SU-DHL-6 (cell line): ENCODE data around the gene RAD51B.

Source experiments
- H2AFZ ChIP-seq: fragments of 200-600 bp; sonication (generic); 2 replicates; pipeline ENCODE4 v1.6.1; 2014; ENCODE audit warnings: low read depth, mild to moderate bottlenecking, moderate library complexity, mixed read lengths, antibody characterized with exemption, low read length; ENCODE audit not compliant: severe bottlenecking
- H3F3A ChIP-seq: fragments of 200-600 bp; shearing (Covaris generic); 2 replicates; pipeline ENCODE4 v1.6.0; 2016; ENCODE audit warnings: antibody characterized with exemption, mild to moderate bottlenecking; ENCODE audit not compliant: insufficient read depth
- H3K27ac ChIP-seq: fragments of 200-600 bp; sonication (generic); 2 replicates; pipeline ENCODE4 v1.5.1; 2016; ENCODE audit warnings: low read depth, mild to moderate bottlenecking, low read length, moderate library complexity, mixed read lengths
- H3K27me3 ChIP-seq: fragments of 200-600 bp; sonication (generic), shearing (Covaris generic); 2 replicates; pipeline ENCODE4 v1.6.0; 2014; ENCODE audit warnings: mild to moderate bottlenecking, low read length
- H3K36me3 ChIP-seq: fragments of 200-600 bp; sonication (generic); 2 replicates; pipeline ENCODE4 v1.6.1; 2014; ENCODE audit warnings: mild to moderate bottlenecking, low read length, mixed read lengths
- H3K4me2 ChIP-seq: fragments of 300-600, 200-600 bp; shearing (Covaris generic), sonication (generic); 2 replicates; pipeline ENCODE4 v1.6.0; 2014; ENCODE audit warnings: low read length, low read depth, mild to moderate bottlenecking; ENCODE audit not compliant: poor library complexity, severe bottlenecking
- H3K4me3 ChIP-seq: fragments of 200-600 bp; sonication (generic); 2 replicates; pipeline ENCODE4 v1.5.1; 2014; ENCODE audit warnings: antibody characterized with exemption, low read length, mild to moderate bottlenecking, mixed read lengths; ENCODE audit not compliant: insufficient read depth, poor library complexity, severe bottlenecking
- H3K79me2 ChIP-seq: fragments of 200-600 bp; sonication (generic); 2 replicates; pipeline ENCODE4 v1.6.1; 2014; ENCODE audit warnings: mild to moderate bottlenecking, low read length, moderate library complexity; ENCODE audit not compliant: insufficient read depth
- H3K9ac ChIP-seq: fragments of 200-600 bp; sonication (generic); 2 replicates; pipeline ENCODE4 v1.7.0; 2014; ENCODE audit warnings: mild to moderate bottlenecking, low read length
- H3K9me2 ChIP-seq: fragments of 200-600 bp; sonication (generic); replicated peaks from 2 replicates; pipeline ENCODE4 v1.6.1; 2014; ENCODE audit warnings: low read length; ENCODE audit not compliant: insufficient read depth
- H3K9me3 ChIP-seq: fragments of 200-600 bp; sonication (generic); 2 replicates; pipeline ENCODE4 v1.6.1; 2014; ENCODE audit warnings: low read length, mixed read lengths; ENCODE audit not compliant: insufficient read depth
- H4K20me1 ChIP-seq: fragments of 200-600 bp; sonication (generic); 2 replicates; pipeline ENCODE4 v1.6.1; 2014; ENCODE audit warnings: low read depth, mild to moderate bottlenecking, antibody characterized with exemption, low read length, moderate library complexity, mixed read lengths
- EZH2phosphoT487 ChIP-seq: fragments of 200-600 bp; sonication (generic), shearing (Covaris generic); conservative IDR thresholded peaks from 2 replicates; pipeline ENCODE4 v1.6.1; 2018; ENCODE audit warnings: mild to moderate bottlenecking, antibody characterized with exemption, low read length, moderate library complexity, mixed read lengths
- TF ChIP-seq, protein P1 (sequence below): fragments of 200-600 bp; sonication (generic); IDR thresholded peaks from one replicate; pipeline ENCODE4 v1.5.1; 2017; ENCODE audit warnings: antibody characterized with exemption, mild to moderate bottlenecking, low read length, moderate library complexity; ENCODE audit not compliant: insufficient read depth, poor library complexity, severe bottlenecking

The RAD51B gene

DNA sequence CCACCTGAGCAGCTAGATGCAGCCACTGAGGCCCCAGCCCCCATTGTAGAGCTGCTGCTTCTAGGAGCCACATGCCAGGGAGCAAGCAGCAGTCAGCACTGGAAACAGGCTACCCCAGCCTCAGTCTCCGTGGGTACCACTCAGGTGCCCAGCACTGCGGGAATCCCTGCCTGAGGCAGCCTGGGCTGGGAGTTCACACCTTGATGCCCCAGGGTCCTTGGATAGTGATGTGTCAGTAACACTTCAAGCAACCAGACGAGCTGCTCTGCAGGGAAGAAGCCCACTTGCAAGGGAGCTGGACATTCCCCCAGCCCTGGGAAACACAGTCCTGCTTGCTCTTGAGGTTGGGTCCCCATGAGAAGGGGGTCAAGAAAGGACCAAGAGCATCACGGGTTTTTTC, 882.6 kb downstream of the RAD51B start:
- no peak overlapping the region for H3K9ac ChIP-seq
- no peaks in the 10 kb centered on the region for H3K36me3 ChIP-seq
- H3K4me2 ChIP-seq, result no peak overlapping the region
- H3K27me3 ChIP-seq, result no peaks in the 10 kb centered on the region
- H4K20me1 ChIP-seq, result no peaks in the 10 kb centered on the region
- no peak overlapping the region for H3K4me3 ChIP-seq
- no peaks in the 10 kb centered on the region for H3K79me2 ChIP-seq
- no peaks in the 10 kb centered on the region for H3K9me3 ChIP-seq
- H2AFZ ChIP-seq, result no peak overlapping the region
- no peak overlapping the region for H3K27ac ChIP-seq
- H3F3A ChIP-seq, result no peaks in the 10 kb centered on the region
- H3K9me2 ChIP-seq, result no peaks in the 10 kb centered on the region
- TF ChIP-seq, protein P1, sequence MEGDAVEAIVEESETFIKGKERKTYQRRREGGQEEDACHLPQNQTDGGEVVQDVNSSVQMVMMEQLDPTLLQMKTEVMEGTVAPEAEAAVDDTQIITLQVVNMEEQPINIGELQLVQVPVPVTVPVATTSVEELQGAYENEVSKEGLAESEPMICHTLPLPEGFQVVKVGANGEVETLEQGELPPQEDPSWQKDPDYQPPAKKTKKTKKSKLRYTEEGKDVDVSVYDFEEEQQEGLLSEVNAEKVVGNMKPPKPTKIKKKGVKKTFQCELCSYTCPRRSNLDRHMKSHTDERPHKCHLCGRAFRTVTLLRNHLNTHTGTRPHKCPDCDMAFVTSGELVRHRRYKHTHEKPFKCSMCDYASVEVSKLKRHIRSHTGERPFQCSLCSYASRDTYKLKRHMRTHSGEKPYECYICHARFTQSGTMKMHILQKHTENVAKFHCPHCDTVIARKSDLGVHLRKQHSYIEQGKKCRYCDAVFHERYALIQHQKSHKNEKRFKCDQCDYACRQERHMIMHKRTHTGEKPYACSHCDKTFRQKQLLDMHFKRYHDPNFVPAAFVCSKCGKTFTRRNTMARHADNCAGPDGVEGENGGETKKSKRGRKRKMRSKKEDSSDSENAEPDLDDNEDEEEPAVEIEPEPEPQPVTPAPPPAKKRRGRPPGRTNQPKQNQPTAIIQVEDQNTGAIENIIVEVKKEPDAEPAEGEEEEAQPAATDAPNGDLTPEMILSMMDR, result no peak
- TF ChIP-seq EZH2phosphoT487, result no peak

DNA sequence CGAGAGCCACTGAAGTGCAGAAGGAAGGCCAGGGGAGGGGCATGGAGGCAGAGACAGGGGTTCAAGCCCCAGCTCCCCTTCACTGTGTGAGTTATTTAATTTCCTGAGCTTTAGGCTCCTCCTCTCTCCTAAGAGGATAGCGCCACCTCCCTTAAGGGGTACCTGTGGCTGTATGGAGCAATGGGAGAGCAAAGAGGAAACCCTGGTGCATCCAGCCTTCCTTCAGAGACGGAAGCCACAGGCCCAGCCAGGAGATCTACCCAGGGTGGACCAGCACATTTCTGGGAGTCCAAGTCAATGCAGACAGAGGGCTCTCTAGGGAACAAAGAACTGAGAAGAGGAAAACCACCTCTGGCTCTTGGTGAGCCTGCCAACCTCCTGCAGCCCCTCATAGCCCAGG, 883.0 kb downstream of the RAD51B start:
- Histone ChIP-seq H3K9ac (no peak overlapping the region), H3K79me2 (no peaks in the 10 kb centered on the region), H3K9me3 (no peaks in the 10 kb centered on the region), H3K9me2 (no peaks in the 10 kb centered on the region), H4K20me1 (no peaks in the 10 kb centered on the region), H3F3A (no peaks in the 10 kb centered on the region), H3K4me2 (no peak overlapping the region), H3K27me3 (no peaks in the 10 kb centered on the region), H3K4me3 (no peak overlapping the region), H3K27ac (no peak overlapping the region), H3K36me3 (no peaks in the 10 kb centered on the region), H2AFZ (no peak overlapping the region)
- no peak for TF ChIP-seq EZH2phosphoT487

DNA sequence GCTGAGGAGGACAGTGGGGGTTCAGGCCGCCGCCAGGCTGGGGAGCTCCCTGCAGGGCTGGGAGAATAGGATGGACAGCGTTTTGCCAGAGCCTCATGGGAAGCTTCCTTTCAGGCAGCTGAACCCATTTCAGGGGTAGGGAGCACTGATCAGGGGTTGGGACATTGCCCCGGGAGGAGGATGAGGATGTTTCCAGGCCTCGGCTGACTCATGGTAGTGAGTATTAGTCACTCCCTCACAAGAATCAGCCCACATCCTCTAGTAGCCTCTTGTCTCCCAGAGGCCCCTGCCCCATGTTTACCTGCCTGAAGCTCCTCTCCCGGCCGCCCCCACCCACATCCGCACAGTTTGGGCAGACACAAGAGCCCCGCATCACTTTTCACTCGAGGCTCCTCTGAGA, 883.5 kb downstream of the RAD51B start:
- Histone ChIP-seq H3K9ac (no peak overlapping the region), H3K79me2 (no peaks in the 10 kb centered on the region), H3K27me3 (no peaks in the 10 kb centered on the region), H3K4me2 (no peak overlapping the region), H3K27ac (no peak overlapping the region), H2AFZ (no peak overlapping the region), H3K4me3 (no peak overlapping the region), H3F3A (no peaks in the 10 kb centered on the region), H3K36me3 (no peaks in the 10 kb centered on the region), H3K9me2 (no peaks in the 10 kb centered on the region), H3K9me3 (no peaks in the 10 kb centered on the region), H4K20me1 (no peaks in the 10 kb centered on the region)
- TF ChIP-seq, protein P1, result no peak
- TF ChIP-seq EZH2phosphoT487, result no peak

DNA sequence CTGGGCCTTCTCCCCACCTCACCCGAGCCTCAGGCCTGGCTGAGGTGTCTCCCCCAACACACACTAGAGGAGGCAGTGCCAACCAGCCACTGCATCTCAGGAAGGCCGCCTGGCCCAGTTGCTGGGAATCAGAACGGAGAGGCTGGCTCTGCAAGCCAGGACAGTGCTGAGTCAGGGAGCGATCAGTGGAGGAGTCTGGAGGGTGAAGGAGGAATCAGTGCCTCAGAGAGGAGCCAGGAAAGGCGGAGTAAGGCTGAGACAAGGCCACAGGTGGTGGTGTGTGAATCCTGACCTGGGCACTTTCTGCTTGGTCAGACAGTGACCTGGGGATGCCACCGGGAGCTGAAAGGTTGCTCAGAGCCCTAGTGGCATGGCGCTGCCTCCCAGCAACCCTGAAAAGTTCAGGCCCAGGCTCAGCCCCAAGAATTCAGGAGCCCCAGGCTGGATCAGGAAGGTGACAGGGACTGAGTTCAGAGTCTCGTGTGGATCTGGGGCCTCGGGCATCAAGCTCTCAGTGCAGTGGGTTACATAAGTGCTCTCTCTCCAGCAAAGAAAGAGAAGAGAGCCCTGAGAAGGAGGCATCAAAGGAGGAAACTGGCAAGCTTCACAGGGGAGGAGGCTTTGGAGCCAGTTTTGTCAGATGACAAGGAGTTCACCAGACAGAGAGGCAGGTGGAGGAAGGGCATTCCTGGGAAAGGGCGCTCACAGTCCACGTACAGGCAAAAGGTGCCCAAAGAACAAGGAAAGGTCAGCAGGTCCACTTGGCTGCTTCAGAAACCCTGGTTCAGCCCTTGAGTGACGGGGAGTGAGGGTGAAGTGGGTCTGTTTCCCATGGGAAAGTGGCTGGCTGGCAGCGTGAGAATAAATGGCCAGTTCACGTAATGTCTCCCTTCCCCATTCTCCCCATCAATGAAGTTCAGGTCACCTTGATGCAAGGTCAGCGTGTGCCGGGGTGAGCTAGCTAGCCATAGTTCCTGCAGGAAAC, 885.4 kb downstream of the RAD51B start:
- Histone ChIP-seq H3F3A (no peaks in the 10 kb centered on the region), H3K9me3 (no peaks in the 10 kb centered on the region), H3K9me2 (no peaks in the 10 kb centered on the region), H3K4me3 (no peak overlapping the region), H3K36me3 (no peaks in the 10 kb centered on the region), H4K20me1 (no peaks in the 10 kb centered on the region), H2AFZ (no peak overlapping the region), H3K27me3 (no peaks in the 10 kb centered on the region), H3K27ac (no peak overlapping the region), H3K79me2 (no peaks in the 10 kb centered on the region), H3K9ac (no peak overlapping the region), H3K4me2 (no peak overlapping the region)
- TF ChIP-seq EZH2phosphoT487, result no peak
- TF ChIP-seq, protein P1, result no peak
